Hepatocyte (in vitro differentiated cells): Measurements from ENCODE around the gene CWH43.

ENCODE experiments used
- CTCF ChIP-seq: fragments of 200-600 bp; sonication (generic); IDR thresholded peaks from 2 replicates; pipeline ENCODE4 v1.5.1; 2016; ENCODE audit warnings: antibody characterized with exemption, mild to moderate bottlenecking; ENCODE audit not compliant: poor library complexity
- EZH2 ChIP-seq: fragments of 200-600 bp; sonication (generic); IDR thresholded peaks from 2 replicates; pipeline ENCODE4 v1.6.1; 2016; ENCODE audit warnings: antibody characterized with exemption, mild to moderate bottlenecking, borderline replicate concordance
- EZH2phosphoT487 ChIP-seq: fragments of 200-600 bp; sonication (generic); IDR thresholded peaks from one replicate; pipeline ENCODE4 v1.6.1; 2018; ENCODE audit warnings: antibody characterized with exemption, mild to moderate bottlenecking, low read depth, moderate library complexity; ENCODE audit not compliant: unreplicated experiment, severe bottlenecking

- TF ChIP-seq CTCF (no peak), EZH2 (no peak), EZH2phosphoT487 (no peak)
Measured at GRCh38 chr4:48974979-48975640, 11.0 kb upstream of the CWH43 start.
